Activated CD4-positive, alpha-beta T cell treated with anti-CD3 and anti-CD28 coated beads, Interleukin-2, amount 50 U/mL, for 48 hours (primary cell): Measurements from ENCODE around the gene BAZ1A.
"Not testable (repeated sequence)": the region's sequence is repeated elsewhere in the genome, so short reads cannot be mapped to it uniquely, and the experiment has no call there.

Source experiments
- DNase-seq, 2 experiments: peaks; one replicate each; pipeline ENCODE4 v3.0.0-alpha.2; 2020

BAZ1A gene

GRCh38 chr14:34782031-34782430 lies 93.1 kb downstream of the BAZ1A start:
- DNase-seq, result no peak

- no peak for DNase-seq
Measured at GRCh38 chr14:34781242-34781641, 93.9 kb downstream of the BAZ1A start.

- no peak for DNase-seq
Measured at GRCh38 chr14:34780646-34781045, 94.5 kb downstream of the BAZ1A start.

- DNase-seq, result no peak
Measured at GRCh38 chr14:34778744-34779143, 96.4 kb downstream of the BAZ1A start.

GRCh38 chr14:34776611-34777010 lies 98.5 kb downstream of the BAZ1A start:
- no peak for DNase-seq

- DNase-seq, result no peak
Measured at GRCh38 chr14:34775922-34776321, 99.2 kb downstream of the BAZ1A start.

GRCh38 chr14:34775342-34775741 lies 99.8 kb downstream of the BAZ1A start:
- no peak for DNase-seq

- no peak for DNase-seq
Measured at GRCh38 chr14:34770901-34771300, 104.3 kb downstream of the BAZ1A start.

- no peak for DNase-seq
Measured at GRCh38 chr14:34766606-34767005, 108.6 kb downstream of the BAZ1A start.

GRCh38 chr14:34766060-34766459 lies 109.1 kb downstream of the BAZ1A start:
- DNase-seq, result no peak

- DNase-seq, result no peak
Measured at GRCh38 chr14:34755215-34755614, 119.9 kb downstream of the BAZ1A start.

- no peak for DNase-seq
Measured at GRCh38 chr14:34754687-34755086, 120.5 kb downstream of the BAZ1A start.

GRCh38 chr14:34750670-34751069 lies 124.5 kb downstream of the BAZ1A start:
- DNase-seq, result no peak

- DNase-seq, result no peak
Measured at GRCh38 chr14:34750233-34750632, 124.9 kb downstream of the BAZ1A start.

- DNase-seq, result no peak
Measured at GRCh38 chr14:34749408-34749807, 125.8 kb downstream of the BAZ1A start.

GRCh38 chr14:34742270-34743115 lies 132.7 kb downstream of the BAZ1A start:
- DNase-seq, result no peak

- DNase-seq, result no peak
Measured at GRCh38 chr14:34741840-34742239, 133.3 kb downstream of the BAZ1A start.

GRCh38 chr14:34740139-34740538 lies 135.0 kb downstream of the BAZ1A start:
- DNase-seq, result not testable (repeated sequence)

- not testable (repeated sequence) for DNase-seq
Measured at GRCh38 chr14:34737079-34737478, 138.1 kb downstream of the BAZ1A start.

- DNase-seq, result no peak
Measured at GRCh38 chr14:34733245-34733644, 141.9 kb downstream of the BAZ1A start.

- DNase-seq, result no peak
Measured at GRCh38 chr14:34732802-34733201, 142.4 kb downstream of the BAZ1A start.

- DNase-seq, result no peak
Measured at GRCh38 chr14:34723867-34724266, 151.3 kb downstream of the BAZ1A start.

GRCh38 chr14:34722723-34723545 lies 152.2 kb downstream of the BAZ1A start:
- peak; percentile 30 to 44 for DNase-seq

GRCh38 chr14:34721129-34721528 lies 154.0 kb downstream of the BAZ1A start:
- no peak for DNase-seq
